Upper lobe of left lung (tissue), 4 donors: ENCODE results near the gene FOXA3.

ENCODE experiments used
- CTCF ChIP-seq, 6 experiments: fragments of 450-650 bp in 4 of 6; fragments of 200-600 bp in 2 of 6; sonication (generic) in 2 of 6; IDR thresholded peaks; one replicate each; pipeline ENCODE4 v1.5.1; 2016 to 2019; ENCODE audit warnings: antibody characterized with exemption in 6 of 6
- POLR2AphosphoS5 ChIP-seq, 2 donors: sonication (generic); formaldehyde crosslinking; IDR thresholded peaks; one replicate each; pipeline ENCODE4 v1.5.1; 2017; ENCODE audit warnings: antibody characterized with exemption in 2 of 2

GRCh38 chr19:45819769-45820168 lies 44.4 kb upstream of the FOXA3 start:
- TF ChIP-seq CTCF (IDR thresholded peaks at IDR 0.05): no peak
- TF ChIP-seq POLR2AphosphoS5 (IDR thresholded peaks at IDR 0.05): no peak
